HEK293T (cell line): Measurements from ENCODE around the gene EIF4G3.

Experiments
- BHLHE40 ChIP-seq: fragments of 450-650 bp; IDR thresholded peaks from 2 replicates; pipeline ENCODE4 v1.6.1; 2016; ENCODE audit warnings: mild to moderate bottlenecking, moderate library complexity, borderline replicate concordance
- FOXM1 ChIP-seq: fragments of 450-650 bp; IDR thresholded peaks from 2 replicates; pipeline ENCODE4 v1.6.1; 2017; ENCODE audit warnings: mild to moderate bottlenecking, borderline replicate concordance
- NFRKB ChIP-seq: fragments of 450-650 bp; IDR thresholded peaks from 2 replicates; pipeline ENCODE4 v1.6.1; 2016; ENCODE audit warnings: mild to moderate bottlenecking, moderate library complexity
- SP1 ChIP-seq: fragments of 450-650 bp; IDR thresholded peaks from 2 replicates; pipeline ENCODE4 v1.6.1; 2017
- SUZ12 ChIP-seq: fragments of 450-650 bp; IDR thresholded peaks from 2 replicates; pipeline ENCODE4 v1.6.1; 2016; ENCODE audit warnings: mild to moderate bottlenecking

- no peak for TF ChIP-seq NFRKB
- no peak for TF ChIP-seq BHLHE40
- no peak for TF ChIP-seq SUZ12
- no peak; the same call in 1 of the 2 replicates for TF ChIP-seq FOXM1
- TF ChIP-seq SP1: no peak
Measured at GRCh38 chr1:21176586-21177555, at the start of gene EIF4G3.
